Large intestine (tissue), 3 donors: Measurements from ENCODE around the gene CASK. TPM values are rescaled to one million over a fixed set of nuclear protein-coding genes. Genes with fewer than 3 reads are reported as not detected.
A peak's percentile ranks its signal among the peaks of the same experiment; 100 is the strongest.

Source experiments
- DNase-seq, 2 donors: peaks; one replicate each; pipeline versions ENCODE4 v3.0.0 to v3.0.0-alpha.2; 2013
- H3K27ac ChIP-seq: one replicate; pipeline ENCODE4 v1.5.1; 2013; ENCODE audit warnings: low read length
- H3K27me3 ChIP-seq: 2 replicates; pipeline ENCODE4 v1.6.1; 2013; ENCODE audit warnings: low read length; ENCODE audit not compliant: control insufficient read depth, insufficient read depth
- H3K36me3 ChIP-seq: 2 replicates; pipeline ENCODE4 v1.6.1; 2013; ENCODE audit warnings: low read length; ENCODE audit not compliant: control insufficient read depth, insufficient read depth
- H3K4me1 ChIP-seq: one replicate; pipeline ENCODE4 v1.6.1; 2013; ENCODE audit warnings: low read length; ENCODE audit not compliant: control insufficient read depth, insufficient read depth
- H3K4me3 ChIP-seq: one replicate; pipeline ENCODE4 v1.5.1; 2013; ENCODE audit warnings: low read length
- H3K9me3 ChIP-seq: one replicate; pipeline ENCODE4 v1.6.1; 2013; ENCODE audit warnings: mild to moderate bottlenecking, low read depth, low read length, moderate library complexity; ENCODE audit not compliant: control insufficient read depth
- WGBS: methylation state at CpG from one replicate; pipeline ENCODE4 v1.1.5; 2013; ENCODE audit warnings: low lambda C conversion rate; ENCODE audit not compliant: insufficient coverage; 5-methylcytosine and 5-hydroxymethylcytosine counted together
- polyA plus RNA-seq: library from polyadenylated mRNA; unstranded; fragments of 120-200 nt; gene quantifications from one replicate; pipeline ENCODE4 v1.2.1, GENCODE V29; 2013

The CASK gene
- polyA plus RNA-seq, 1 donor = 71.3 TPM

DNA sequence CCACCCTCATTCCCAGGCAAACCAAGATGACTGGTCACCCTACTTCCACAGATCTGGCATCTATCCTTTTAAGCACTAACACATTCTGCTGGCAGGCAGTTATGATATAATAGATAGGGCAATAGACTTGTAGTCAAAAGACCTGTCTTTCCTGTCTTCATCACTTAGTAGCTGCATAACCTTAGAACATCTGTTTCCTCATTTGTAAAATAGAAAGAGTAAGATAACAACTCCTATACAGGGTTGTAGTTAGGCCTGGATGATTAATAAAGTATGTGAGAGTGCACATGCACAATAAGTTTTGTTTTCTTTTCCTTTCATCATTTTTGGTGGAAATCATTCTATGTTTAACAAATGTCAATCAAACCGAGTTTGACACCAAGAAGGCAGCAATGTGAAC, 127.3 kb downstream of the CASK start:
- Histone ChIP-seq H3K27me3 (no peaks in the 10 kb centered on the region), H3K9me3 (no peaks in the 10 kb centered on the region), H3K4me3 (no peak overlapping the region), H3K36me3 (peaks cover 2% of the 10 kb centered on the region), H3K27ac (no peak overlapping the region), H3K4me1 (peaks cover 2% of the 10 kb centered on the region)
- WGBS = no CpG with 5 or more reads among the region's 1 CpG
- no peak for DNase-seq

DNA sequence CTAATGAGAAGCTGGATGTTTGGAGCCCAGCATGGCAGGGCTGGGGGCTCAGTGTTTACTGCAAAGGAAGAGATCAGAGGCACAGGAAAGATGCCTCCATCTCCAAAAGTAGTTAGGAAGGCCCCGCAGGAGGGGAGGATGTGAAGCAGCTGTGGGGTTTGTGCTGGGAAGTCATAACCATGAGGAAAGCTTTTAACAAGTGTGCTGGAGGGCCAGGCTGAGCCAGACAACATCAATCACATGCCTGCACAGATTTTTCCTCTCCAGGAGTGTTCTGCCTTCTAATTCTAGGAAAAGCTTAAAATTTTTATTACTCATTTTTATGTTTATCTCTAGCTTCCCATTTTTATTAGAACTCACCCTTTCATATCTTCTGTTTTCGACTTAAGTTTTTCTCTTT, 134.0 kb downstream of the CASK start:
- no peak overlapping the region for H3K4me3 ChIP-seq
- no peak overlapping the region for H3K27ac ChIP-seq
- H3K27me3 ChIP-seq = no peaks in the 10 kb centered on the region
- H3K36me3 ChIP-seq = peaks cover 6% of the 10 kb centered on the region
- H3K9me3 ChIP-seq = no peaks in the 10 kb centered on the region
- DNase-seq = no peak
- no peaks in the 10 kb centered on the region for H3K4me1 ChIP-seq
- WGBS = 80% methylated on average over 1 of the region's 2 CpGs

DNA sequence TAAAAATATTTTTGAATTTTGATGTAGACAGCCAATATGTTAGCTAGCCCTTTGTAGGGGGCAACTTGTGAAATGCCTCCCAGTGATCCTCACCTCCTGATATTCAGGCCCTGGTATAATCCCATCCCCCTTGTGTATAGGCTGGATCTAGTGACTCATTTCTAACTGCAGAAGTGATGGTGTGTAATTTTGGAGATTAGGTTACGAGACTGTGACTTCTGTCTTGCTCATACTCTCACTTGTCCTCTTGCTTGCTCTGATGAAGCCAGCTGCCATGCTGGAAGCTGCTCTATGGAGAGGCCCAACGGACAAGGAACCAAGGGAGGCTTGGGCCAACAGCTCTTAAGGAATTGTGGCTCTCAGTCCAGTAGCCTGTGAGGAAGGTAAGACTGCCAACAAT, 137.7 kb downstream of the CASK start:
- no peak for DNase-seq
- Histone ChIP-seq H3K27me3 (no peaks in the 10 kb centered on the region), H3K4me3 (no peak overlapping the region), H3K4me1 (no peaks in the 10 kb centered on the region), H3K9me3 (no peaks in the 10 kb centered on the region), H3K27ac (no peak overlapping the region), H3K36me3 (peaks cover 9% of the 10 kb centered on the region)
- no CpG with 5 or more reads among the region's 2 CpGs for WGBS

DNA sequence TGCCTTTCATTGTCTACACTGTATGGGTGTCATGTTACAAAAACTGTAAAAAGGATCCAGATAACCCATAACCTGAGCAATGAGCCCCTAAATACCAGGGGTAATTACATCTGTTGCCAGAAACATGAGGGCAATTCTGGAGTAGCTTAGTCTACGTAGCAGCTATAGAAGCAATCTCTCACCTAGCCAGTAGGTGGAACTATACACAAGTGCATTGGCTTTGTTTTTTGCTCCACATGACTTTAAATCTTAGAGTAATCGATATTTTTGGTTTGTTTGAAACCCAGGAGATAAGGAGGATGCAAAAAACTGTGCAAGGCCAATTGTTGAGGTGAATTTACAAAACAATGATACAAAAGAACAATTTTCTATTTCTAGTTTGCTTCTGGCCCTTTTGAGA, 141.9 kb downstream of the CASK start:
- WGBS = 0% methylated on average over 1 of the region's 2 CpGs
- Histone ChIP-seq H3K36me3 (peaks cover 9% of the 10 kb centered on the region), H3K27me3 (no peaks in the 10 kb centered on the region), H3K27ac (no peak overlapping the region), H3K9me3 (no peaks in the 10 kb centered on the region), H3K4me3 (no peak overlapping the region), H3K4me1 (no peaks in the 10 kb centered on the region)
- peak in 1 of 2 donors; percentile 16 for DNase-seq

DNA sequence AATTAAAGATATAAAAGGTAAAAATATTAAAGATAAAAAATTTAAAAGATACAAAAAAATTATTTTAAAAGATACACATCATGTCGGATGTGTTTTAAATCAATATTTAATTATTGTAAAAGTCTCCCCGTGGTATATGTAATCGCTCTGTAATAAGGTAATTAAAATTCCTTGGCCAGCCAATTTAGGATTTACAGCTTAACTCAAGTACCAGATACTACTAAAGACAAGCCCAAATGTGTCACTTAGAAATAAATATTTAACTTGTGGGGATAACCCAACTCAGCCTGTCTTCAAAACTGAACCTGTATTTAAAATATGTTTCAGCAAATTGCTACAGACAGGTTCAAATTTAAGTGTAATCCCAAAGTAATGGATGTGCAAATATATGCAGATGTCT, 143.4 kb downstream of the CASK start:
- peaks cover 3% of the 10 kb centered on the region for H3K36me3 ChIP-seq
- H3K27me3 ChIP-seq = no peaks in the 10 kb centered on the region
- WGBS = 0% methylated on average over 1 of the region's 3 CpGs
- no peak overlapping the region for H3K27ac ChIP-seq
- H3K4me3 ChIP-seq = no peak overlapping the region
- no peak for DNase-seq
- H3K4me1 ChIP-seq = no peaks in the 10 kb centered on the region
- no peaks in the 10 kb centered on the region for H3K9me3 ChIP-seq

DNA sequence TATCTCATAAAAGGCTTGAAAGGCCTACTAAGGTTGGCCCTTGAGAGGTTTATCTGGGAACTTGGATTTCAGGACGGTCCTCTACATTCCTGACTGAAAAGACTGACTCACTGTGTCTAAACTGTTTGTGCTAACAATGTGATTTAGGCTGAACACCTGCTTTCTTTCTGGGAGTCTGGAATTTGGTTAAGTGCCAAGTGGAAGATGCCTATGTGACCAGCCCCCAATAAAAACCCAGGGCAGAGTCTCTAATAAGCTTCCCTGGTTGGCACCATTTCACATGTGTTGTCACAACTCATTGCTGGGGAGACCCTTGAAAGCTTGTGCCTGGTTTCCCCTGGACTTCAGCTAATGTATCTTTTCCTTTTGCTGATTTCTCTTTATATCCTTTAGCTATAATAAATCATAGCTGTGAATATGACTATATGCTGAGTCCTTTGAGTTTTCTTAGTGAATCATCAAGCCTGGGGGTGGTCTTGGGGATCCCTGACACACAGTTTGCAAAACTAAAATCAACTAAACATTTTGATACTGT, 144.3 kb downstream of the CASK start:
- no CpG with 5 or more reads among the region's 1 CpG for WGBS
- H3K36me3 ChIP-seq = peaks cover 3% of the 10 kb centered on the region
- H3K4me3 ChIP-seq = no peak overlapping the region
- no peaks in the 10 kb centered on the region for H3K4me1 ChIP-seq
- no peaks in the 10 kb centered on the region for H3K27me3 ChIP-seq
- H3K9me3 ChIP-seq = no peaks in the 10 kb centered on the region
- no peak overlapping the region for H3K27ac ChIP-seq
- DNase-seq = no peak

DNA sequence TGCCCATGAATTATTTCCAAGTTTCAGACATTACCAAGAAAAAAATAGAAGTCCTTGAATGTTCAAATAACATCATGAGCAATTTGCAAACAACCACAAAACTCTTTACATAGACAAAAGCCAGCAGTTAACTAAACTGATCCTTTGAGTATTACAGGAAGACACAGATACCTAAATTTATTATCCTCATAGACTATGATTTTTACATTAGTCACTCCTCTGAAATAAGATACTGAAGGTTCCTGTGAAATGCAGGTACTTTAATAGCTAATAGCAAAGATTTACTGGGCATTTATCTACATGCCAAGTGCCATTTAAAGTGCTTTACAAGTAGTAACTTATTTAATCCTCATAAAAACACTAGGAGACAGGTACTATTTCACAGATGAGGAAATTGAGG, 161.7 kb downstream of the CASK start:
- Histone ChIP-seq H3K4me1 (no peaks in the 10 kb centered on the region), H3K27ac (no peak overlapping the region), H3K9me3 (no peaks in the 10 kb centered on the region), H3K36me3 (no peaks in the 10 kb centered on the region), H3K4me3 (no peak overlapping the region), H3K27me3 (no peaks in the 10 kb centered on the region)
- no peak for DNase-seq

DNA sequence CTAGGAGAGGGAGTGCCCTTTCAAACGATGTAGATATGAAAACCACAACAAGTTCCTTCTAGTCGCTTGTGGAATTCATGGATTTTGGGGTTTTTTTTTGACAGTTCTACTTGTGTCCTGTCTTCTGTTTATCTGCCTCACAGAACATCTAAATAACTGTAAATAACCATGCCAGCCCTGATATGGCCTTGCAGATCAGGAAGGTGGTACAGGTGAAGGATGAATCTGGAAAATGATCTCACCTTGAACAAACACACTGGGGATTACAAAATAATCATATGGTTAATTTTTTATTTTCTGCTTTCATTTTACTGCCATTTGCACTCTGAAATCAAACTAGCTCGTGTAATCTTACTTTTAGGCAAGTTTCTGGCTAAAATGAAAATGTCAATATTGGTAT, 162.2 kb downstream of the CASK start:
- H3K4me3 ChIP-seq = no peak overlapping the region
- H3K27ac ChIP-seq = no peak overlapping the region
- no CpG with 5 or more reads among the region's 3 CpGs for WGBS
- no peaks in the 10 kb centered on the region for H3K4me1 ChIP-seq
- H3K9me3 ChIP-seq = no peaks in the 10 kb centered on the region
- no peaks in the 10 kb centered on the region for H3K27me3 ChIP-seq
- H3K36me3 ChIP-seq = no peaks in the 10 kb centered on the region
- no peak for DNase-seq

DNA sequence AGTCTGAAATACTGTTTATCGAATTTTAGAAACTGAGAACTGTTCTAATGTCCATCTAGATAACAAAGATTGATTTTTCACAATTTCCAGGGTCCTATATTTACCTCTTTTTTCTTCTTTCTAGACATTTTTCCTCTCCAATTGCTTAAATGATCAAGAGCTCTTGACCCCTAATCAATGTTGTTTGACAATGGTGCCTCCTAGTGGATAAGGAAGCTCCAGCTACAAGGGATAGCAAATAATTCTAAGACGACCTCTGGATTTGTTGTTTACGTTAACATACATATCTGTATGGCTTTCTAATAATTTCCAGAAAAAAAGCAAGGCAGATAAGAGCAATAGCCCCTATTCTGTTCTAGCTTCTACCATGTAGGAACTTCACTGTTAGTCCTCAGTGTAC, 163.5 kb downstream of the CASK start:
- Histone ChIP-seq H3K27me3 (no peaks in the 10 kb centered on the region), H3K9me3 (no peaks in the 10 kb centered on the region), H3K27ac (no peak overlapping the region), H3K4me3 (no peak overlapping the region), H3K36me3 (no peaks in the 10 kb centered on the region), H3K4me1 (no peaks in the 10 kb centered on the region)
- WGBS = no CpG with 5 or more reads among the region's 3 CpGs
- peak in 1 of 2 donors; percentile 5 for DNase-seq

DNA sequence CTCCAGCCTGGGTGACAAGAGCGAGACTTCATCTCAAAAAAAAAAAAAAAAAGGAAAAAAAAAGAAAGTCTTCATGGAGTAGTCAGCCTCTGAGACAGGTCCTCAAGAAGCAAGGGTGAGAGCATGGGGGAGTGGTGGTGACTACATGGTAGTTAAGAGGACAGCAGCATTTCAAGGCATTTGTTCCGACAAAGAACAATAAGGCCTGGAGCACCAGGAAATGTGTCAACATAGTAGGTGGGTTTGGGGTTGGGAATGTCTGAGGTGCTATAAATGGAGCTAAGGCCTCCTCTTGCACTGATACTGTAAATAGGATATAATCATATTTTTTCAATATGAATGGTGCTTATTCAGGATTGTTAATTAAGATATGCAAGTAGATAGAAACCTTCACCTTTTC, 165.0 kb downstream of the CASK start:
- Histone ChIP-seq H3K27ac (no peak overlapping the region), H3K27me3 (no peaks in the 10 kb centered on the region), H3K4me1 (no peaks in the 10 kb centered on the region), H3K9me3 (no peaks in the 10 kb centered on the region), H3K4me3 (no peak overlapping the region), H3K36me3 (no peaks in the 10 kb centered on the region)
- no peak for DNase-seq
- no CpG with 5 or more reads among the region's 2 CpGs for WGBS

DNA sequence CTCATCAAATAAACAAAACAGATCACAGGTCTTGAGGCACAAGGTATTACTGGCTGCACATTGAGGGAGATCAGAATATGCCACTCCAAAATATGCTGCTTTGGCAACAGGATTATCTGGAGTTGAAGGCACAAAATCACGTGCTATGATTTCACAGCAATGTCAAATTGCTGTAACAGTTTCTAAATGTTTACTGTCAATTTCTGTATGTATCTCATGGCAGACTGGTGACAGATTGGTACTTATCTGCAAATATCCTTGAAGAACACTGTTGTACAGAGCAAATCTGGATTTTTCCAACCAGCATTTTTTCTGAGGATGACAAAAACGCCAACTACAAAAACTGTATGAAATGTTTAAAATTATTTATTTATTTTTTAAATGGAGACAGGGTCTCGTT, 172.6 kb downstream of the CASK start:
- Histone ChIP-seq H3K27me3 (no peaks in the 10 kb centered on the region), H3K4me3 (no peak overlapping the region), H3K4me1 (no peaks in the 10 kb centered on the region), H3K27ac (no peak overlapping the region), H3K36me3 (no peaks in the 10 kb centered on the region), H3K9me3 (no peaks in the 10 kb centered on the region)
- no peak for DNase-seq
- WGBS = no CpG with 5 or more reads among the region's 3 CpGs
